ENCODE measurements around the gene GNAS.
"Not testable (repeated sequence)": the region's sequence is repeated elsewhere in the genome, so short reads cannot be mapped to it uniquely, and the experiment has no call there.

The GNAS gene

DNA sequence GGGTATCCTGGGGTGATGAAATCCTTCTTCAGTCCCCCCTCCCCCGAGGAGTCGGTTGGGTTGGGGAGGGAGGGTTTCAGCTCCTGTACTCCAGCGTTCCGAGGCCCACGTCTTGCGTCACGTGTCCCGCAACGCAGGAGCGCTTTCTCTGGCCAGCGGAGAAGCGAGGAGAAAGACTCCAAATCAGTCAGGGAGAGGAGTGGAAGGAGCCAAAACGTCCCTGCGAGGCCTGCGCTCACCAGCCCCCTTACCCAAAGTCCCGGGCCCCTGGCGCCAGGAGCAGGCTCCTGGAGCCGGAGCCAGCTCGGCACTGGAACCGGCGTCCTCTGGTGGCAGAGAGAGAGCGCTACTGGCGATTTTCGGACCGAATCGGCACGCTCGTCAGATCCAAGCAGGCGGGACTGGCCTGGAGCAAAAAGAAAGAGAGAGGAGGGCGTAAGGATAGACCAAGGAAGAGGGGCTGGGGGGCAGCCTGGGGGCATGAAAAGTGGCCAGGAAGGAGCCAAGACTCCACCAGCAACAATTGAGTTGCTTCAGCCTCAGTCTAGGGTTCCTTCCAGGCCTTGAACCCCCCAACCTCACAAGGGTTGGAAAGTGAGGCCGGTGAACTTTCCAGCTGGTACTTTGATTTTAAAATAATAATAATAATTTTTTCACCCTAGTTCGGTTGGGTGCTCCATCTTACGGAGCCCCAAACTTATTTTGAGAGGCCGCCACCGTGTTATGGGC lies at the start of gene GNAS:
Gene GNAS (plus strand): TSS at position 174 of the 729 bp plus-strand sequence.
- DNase-seq, result peak in 1 of 2 experiments; percentile 46

DNA sequence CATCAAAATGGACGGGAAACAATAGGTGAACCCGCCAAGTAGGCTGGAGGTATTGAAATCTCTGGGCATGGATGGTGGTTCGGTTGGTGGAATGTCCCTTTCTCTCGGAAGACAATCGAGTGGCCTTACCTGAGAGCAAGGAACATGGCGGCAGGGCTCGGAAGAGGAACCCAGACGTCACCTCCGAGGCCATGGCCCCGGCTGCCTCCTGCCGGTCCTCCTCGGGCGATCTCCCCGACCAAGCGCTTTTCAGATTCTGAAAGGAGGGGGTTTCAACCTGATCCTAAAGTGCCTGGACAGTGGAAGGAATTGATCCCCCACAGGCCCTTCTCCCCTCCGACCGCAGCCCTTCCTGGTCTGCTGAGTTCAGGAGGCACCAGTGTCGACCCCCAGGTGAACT lies 49.0 kb upstream of the GNAS start:
- DNase-seq, result no peak

DNA sequence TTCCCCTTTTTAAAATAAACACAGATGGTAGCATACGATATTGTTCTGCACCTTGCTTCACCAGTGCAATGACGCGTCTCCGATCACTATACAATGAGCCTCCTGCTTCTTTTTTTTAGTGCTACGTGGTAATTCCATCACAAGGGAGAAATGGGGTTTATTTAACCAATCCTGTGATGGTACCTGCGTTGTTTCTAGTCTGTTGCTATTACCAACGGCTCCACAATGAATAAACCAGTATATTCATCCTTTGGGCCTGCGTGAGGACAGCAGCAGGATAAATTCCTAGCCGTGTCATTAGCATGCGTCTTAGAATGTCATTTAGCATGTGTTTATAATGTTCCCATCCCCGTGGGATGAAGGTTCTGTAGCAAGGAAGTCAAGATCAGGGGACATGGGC lies 44.7 kb upstream of the GNAS start:
- no peak for DNase-seq

DNA sequence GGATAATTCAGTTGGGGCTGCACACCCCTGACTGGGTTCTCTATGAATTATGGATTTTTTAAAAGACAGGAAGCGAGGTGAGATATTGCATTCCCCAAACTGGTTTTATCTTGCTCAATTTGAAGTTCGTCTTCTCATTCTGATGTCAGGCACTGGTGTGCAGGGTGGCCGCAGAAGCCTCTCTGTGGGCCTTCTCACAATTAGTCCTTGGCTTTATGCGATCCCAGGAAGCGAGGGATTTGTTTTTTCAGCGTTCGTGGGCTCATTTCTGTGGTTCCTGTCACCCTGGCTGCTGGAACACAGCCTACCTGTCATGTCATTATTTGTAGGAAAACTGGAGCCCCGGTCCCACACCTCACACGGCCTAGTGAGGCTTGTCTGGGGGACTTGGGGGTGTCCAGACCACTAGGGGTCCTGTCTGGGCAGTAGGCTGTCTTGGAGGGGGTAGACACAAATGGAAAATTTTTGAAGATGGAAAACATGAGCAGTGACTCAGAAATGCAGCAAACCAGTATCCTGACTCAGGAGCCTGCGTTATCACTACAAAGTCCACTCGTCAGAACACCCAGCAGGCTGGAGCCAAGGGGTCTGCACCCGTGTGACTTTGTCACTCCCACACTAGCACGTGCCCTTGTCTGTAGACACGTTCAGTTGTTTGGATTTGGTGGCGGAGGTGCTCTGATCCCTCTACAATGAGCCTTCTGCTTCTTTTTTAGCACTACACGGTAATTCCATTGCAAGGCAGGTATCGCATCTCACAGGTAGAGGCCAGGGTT lies 44.1 kb upstream of the GNAS start:
- no peak for DNase-seq

DNA sequence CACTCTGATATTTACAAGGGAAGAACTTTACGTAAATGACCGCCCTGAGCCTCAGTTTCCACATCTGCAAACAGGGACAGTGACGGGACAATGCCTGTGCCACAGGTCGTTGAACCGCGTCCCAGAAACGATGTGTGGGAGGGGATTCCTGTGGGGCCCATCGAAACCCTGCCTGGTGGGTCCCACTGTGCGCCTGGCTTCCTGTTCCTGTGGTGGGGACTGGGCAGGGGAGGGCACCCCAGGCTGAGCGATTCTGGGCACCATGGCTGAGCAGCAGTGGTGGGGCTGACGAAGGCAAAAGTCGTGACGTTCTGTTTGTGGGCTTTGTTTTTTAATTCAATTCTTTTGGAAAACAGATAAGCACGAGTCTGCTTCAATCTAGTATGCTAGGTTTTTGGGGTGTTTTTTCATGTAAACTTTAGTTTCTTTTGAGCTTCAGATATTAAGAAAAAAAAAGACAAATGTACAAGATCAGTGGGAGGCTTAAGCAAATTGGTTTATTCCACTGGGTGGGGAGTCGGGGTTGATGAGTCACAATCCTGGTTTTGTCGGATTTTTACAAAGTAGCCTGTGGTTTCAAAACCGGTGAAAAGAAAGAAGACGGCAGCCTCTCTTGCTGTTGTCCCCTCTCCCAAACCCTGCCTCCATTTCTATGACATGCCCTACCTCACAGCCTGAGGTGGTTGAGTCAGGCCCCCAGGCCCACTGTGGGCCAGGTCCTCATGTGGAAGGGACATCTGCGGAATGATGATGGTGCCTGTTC lies 42.2 kb upstream of the GNAS start:
- no peak for DNase-seq

DNA sequence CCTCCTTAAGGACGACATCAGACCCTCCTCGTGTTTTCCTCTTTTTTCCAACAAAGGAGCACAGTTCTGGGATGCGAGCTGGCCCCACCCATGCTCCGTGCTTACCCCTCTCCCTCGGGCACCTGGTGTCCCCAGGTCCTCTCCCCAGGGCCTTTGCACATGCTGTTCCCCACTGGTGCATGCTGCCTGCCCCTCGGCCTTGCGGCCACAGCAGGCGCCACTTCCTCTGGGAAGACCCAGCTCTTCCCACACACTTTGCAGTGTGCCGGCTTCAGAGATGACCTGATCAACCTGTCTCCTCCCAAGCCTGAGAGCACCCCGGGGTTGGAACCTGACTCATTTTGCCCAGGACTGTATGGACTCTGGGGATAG lies 41.7 kb upstream of the GNAS start:
- no peak for DNase-seq

DNA sequence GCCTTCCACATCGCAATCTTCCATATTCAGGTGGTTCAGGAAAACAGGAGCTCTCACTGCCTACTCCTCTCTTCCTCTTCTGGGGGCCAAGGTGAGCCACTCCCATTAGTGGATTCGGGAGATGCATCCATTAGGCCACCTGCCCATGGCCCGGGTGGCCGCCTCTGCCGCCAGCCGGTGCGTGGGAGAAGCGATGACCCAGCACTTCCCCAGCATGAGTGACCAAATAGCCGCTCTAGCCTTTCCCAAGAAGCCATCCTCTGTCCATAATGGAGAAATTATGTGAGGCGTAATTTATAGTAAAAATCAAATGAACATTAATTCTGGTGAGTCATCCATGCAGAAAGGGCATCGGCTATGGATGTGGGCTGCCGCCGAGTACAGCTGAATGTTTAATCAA lies 41.2 kb upstream of the GNAS start:
- DNase-seq, result no peak

DNA sequence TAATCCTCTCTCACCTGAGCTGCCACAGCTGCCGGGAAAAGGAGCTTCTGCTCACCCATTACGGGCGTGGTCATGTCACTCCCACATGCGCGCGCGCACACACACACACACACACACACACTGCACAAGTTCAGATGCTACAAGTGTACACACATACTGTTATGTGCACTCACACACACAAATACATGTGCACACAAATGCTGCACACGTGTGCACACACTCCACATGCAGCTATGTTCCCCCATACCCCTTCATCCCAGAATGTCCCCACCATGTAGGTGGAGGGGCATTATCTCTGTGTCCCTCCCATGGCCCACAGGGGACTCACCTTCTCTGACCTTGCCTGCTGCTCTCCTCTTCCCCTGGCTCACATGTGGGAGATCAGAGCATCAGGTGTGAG lies 39.1 kb upstream of the GNAS start:
- DNase-seq, result no peak

DNA sequence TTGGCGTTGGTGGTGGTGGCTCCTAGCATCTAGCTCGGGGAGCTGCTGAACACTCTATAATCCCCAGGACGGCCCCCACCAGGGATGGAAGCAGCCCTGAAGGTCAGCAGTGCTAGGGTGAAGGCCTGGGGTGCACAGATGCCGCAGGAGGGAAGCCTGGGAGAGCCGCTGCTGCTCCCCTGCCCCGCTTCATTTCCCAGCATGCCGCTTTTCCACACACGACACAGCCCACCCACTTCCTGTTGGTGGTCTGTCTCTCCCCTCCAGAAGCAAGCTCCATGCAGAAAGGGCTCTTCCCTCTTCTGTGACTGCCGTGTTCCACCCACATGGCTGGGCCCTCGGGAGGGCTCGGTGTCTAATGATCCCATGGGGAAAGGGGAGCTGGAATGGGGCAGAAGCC lies 37.1 kb upstream of the GNAS start:
- DNase-seq, result no peak

DNA sequence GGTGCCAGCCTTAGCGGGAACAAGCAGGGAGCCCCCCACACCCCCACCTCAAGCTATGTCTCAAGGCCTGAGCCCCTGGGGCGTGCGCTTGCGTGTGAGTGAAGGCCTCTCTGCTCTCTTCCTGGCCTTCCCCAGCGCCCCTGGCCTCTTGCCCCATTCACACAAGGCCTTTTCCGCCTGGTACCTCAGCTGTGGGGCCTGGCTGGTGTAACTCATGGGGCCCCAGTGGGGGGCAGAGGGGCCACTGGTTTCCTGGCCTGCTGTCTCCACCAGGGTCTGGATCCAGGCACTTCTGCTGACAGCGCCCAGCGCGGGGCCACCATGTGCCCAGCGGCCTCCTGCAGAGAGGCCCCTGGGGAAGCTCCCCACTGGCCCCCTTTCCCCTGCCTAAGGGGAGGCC lies 36.5 kb upstream of the GNAS start:
- no peak for DNase-seq

DNA sequence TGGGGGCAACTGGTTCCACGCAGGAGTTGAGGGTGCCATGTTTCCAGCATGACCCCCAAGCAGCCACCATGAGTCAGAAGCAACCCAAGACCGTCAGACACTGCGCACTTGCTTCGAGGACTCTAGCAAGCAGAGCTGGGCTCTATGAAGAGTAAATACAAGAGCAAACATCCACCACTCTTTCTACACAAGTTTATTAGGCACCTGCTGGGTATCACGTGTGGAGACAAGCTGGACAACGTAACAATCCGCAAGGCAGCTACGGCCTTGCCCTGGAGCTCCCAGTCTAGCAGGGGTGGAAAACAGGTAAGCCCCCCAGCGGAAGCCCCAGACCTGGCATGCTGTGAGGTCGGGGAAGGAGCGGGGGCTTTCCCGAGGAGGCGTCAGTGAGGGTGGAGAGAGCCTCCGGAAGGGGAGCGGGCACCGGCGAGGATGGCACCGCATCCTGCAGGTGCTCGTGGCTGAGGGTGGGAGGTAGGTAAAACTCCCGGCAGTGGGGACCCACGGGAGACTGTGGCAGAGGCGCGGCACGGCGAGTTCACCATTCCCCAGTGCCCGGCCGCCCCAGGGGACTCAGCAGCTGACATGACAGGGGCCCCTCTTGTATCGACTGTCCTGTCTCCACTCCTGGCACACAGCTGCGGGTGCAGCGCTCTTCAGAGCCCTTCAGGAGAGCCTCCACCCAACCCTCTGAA lies 35.4 kb upstream of the GNAS start:
- DNase-seq, result no peak

DNA sequence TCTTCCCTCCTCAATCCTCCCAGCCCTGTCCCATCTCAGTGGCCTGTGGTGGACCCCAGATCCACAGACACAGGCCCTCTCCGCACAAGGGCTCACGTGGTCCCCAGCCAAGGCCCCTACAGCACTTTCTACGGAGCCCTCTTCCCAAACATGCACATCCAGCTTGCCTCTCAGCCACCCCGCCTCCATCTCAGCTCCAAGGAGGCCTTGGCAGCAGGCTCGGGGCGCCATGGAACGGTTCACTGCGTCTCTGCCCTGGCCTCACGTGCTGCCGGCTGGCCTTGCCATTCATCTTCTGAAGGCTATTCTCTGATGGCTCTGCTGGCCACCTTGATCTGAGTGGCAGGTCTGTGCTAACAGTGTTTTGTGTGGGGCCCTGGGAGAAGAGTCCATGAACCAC lies 34.8 kb upstream of the GNAS start:
- no peak for DNase-seq

DNA sequence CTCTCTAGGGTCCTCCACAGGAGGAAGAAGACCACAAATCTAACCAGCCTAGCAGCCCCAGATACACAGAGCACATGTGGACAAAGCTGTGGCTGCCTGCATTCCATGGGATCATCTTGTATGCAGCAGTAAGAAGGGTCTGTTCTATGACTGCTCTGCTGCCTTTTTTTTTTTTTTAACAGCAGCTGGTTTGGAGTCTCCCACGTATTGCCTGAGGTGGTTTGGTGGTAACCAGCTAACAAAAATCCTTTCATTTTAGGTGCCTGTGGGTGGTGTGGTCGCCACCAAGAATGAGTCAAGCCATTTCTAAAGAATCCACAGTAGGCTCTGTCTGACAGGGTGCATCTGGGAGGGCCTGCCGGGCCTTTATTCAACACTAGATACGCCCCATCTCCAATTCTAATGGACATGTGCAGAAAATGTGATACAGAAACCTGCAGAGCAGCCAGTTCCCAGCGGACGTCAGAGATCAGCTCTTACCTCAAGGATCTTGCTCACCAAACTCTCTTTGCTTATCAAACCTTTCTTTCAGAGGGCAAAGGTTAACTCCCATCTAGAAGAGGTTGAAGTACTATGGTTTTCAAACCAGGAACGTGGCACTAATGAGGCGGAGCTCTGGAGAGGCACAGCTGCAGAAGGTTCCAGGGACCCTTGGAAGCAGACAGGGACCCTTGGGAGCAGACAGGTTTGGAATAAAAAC lies 33.8 kb upstream of the GNAS start:
- DNase-seq, result no peak

DNA sequence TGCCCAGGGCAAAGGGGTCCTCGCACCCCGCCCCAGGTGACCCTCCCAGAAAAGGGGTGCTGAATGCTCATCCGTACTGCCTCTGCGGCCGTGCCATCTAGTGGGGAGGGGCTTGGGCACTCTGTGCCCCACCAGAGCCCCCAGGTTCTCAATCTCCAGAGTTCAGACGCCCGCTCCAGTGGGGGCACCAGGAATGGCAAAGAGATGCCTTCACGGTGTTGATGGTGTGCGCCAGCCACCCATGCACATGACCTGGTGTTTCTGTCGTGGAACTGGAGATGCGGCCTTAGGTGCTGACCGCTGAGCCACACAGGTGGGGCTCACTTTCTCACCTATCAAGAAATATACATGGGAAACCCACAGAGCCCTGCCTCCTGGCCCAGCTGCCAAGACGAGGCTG lies 32.6 kb upstream of the GNAS start:
- DNase-seq, result no peak

DNA sequence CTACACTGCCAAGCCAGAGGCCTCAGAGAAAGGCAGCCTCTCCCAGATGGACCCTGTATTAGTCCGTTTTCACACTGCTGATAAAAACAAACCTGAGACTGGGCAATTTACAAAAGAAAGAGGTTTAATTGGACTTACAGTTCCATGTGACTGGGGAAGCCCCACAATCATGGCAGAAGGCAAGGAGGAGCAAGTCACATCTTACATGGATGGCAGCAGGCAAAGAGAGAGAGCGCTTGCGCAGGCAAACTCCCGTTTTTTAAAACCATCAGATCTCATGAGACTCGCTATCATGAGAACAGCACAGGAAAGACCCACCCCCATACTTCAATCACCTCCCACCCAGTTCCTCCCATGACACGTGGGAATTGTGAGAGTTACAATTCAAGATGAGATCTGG lies 32.0 kb upstream of the GNAS start:
- DNase-seq, result not testable (repeated sequence)

DNA sequence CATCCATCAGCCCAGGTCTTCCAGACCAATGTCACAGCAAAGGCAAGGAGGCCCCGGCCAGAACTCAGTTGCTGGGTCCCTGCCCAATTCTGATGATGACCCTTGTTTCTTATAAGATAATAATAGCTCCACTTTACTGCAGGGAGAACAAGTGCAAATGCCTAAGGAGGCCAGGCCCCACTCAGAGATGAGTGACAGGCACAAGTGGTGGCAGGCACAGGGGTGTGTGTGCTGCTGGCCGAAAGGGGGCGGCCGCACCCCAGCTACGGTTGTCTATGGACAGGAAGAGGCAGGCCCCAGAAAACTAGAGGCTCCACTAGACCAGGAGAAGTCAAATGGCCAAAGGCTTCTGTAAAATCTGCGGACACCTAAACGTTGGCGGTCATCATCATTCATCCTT lies 30.4 kb upstream of the GNAS start:
- DNase-seq, result no peak

DNA sequence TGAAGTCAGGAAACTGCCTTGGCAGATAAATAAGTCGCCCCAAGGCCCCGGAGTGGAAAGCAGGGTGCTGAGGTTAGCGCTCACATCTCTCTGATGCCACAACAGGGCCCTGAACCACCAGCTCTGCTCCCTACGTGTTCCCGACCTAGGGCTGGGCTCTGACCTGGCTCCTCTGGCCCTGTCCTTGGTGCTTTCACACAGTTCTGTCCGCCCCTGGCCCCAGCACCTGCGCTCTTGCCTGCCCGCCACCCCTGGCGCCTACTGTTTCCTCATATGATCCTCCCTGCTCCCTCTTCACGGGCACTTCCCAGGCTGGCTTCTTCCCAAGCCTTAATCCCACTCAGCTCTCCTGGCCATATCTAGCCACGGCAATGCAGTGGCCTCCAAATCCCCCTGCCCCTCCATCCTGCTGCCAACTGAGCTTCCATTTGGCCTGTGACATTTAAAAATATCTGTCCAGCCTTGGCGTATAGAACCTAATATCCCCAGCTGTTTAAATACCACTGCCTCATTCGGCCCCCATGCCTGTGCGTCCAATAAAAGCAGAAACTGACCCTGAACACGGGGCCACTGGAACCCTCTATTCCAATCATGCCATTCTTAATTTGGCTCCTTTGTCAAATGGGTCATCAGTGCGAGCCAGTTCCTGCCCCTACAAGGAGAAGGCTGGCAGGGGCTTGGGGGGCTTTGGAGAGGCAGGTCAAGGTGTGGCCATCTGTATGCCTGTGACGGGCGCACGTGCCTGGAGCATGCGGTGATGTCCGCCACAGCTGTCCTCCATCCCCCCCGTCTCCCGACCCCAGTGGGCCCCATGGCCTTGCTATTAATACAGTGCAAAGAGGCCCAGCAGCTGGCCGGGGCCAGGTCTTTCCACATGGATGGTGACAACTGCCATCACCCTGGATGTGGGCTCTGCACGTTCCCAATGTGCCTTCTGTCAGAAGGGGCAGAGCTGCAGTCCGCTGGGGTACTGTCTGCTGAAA lies 29.5 kb upstream of the GNAS start:
- DNase-seq, result no peak

DNA sequence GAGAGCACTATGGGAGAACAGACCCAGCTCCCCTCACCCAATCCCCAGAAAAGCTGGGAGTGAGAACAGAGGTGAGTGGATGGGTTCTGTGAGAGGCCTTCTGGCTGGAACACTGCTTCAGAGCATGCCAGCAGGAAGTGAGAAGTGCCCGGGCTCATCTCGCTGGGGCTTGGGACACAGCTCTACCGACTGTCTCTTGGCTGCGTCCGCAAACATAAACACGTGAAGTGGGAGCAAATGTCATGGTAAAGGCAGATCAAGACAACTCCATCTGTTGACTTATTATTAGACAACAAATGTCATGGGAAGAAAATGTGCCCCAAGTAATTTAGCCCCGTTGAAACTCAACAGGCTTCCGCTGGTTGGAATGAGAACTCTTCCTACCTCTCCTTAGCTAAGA lies 27.7 kb upstream of the GNAS start:
- DNase-seq, result no peak

DNA sequence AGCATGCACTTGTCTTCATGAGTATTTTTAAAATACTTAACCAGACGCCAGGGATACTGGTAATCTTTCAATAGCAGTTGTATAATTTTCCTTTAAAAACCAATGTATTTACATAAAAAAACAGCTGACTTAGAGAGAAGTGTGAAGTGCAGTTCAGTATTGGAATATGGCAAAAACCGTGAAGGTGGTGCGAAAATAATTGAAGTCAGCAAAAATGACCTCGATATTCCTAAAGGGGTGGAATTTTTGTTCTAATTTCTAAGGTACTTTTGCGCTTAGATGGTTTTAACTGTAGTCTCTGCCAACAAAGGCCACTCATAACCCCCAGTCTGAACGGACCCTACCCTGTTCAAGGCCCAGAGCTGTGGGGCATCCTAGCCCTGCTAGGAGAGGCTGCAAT lies 27.1 kb upstream of the GNAS start:
- no peak for DNase-seq

DNA sequence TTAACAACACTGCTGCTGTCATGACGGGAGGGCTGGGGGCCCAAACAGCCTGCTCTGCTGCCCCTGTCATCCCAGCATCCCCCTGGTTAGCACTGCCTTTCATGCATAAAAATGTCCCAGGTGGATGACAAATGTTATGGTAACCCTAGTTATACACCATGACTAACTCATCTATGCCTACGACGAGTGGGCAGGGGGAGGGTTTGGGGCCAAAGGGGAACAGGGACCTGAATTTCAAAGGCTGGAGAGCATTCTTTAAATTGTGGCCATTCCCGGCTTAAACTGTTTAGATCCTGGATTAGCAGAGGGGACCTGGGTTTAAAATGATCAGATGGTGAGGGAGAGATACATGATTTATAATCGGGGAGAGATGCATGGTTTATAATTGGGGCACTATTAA lies 26.2 kb upstream of the GNAS start:
- DNase-seq, result no peak

DNA sequence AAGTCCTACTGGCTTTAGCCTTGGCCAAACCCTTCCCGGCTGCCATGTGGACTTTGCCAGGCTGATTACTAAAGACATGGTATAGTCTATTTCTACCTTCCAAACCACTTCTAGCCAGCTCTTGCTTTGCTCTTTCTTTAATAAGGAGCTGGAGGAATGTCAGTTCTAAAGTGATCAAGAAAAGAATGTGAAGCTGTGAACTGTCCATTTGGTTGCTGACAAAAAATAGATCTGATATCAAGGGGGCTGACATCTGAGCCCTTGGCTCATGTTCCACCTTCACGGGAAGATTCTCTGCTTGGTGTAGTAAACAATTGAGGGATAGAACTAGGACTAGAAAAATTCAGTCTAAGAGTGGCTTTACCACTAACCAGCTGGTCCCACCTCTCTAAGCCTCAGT lies 24.4 kb upstream of the GNAS start:
- no peak for DNase-seq

All from NCI-H524 (cell line).